GM12878 (cell line): ENCODE measurements around the gene CAPSL. TPM values are rescaled to one million over a fixed set of nuclear protein-coding genes. Genes with fewer than 3 reads are reported as not detected.
A peak's percentile ranks its signal among the peaks of the same experiment; 100 is the strongest.

Experiments
- ATF2 ChIP-seq: IDR thresholded peaks from 2 replicates; pipeline ENCODE4 v1.6.1; 2012; ENCODE audit warnings: low read length, inconsistent platforms
- CREB1 ChIP-seq: IDR thresholded peaks from 2 replicates; pipeline ENCODE4 v1.6.1; 2012; ENCODE audit warnings: low read depth, mild to moderate bottlenecking, inconsistent platforms
- EED ChIP-seq: sonication (generic); IDR thresholded peaks from 2 replicates; pipeline ENCODE4 v1.6.1; 2016; ENCODE audit warnings: antibody characterized with exemption, low read depth
- EP300 ChIP-seq, 2 experiments: fragments of 150-350 bp in 1 of 2; IDR thresholded peaks; 2 replicates each; pipeline ENCODE4 v1.6.1; 2011 to 2012; ENCODE audit warnings: low read depth in 2 of 2, low read length in 2 of 2, borderline replicate concordance in 1 of 2, improper control_type of control experiment in 1 of 2, inconsistent platforms in 1 of 2; ENCODE audit not compliant: control insufficient read depth in 1 of 2
- ETV6 ChIP-seq, 2 experiments: fragments of 450-650 bp in 1 of 2; IDR thresholded peaks in 1 of 2; conservative IDR thresholded peaks in 1 of 2; 2 replicates each; pipeline ENCODE4 v1.6.1; 2014; ENCODE audit warnings: antibody characterized with exemption in 1 of 2, borderline replicate concordance in 1 of 2, low read depth in 1 of 2, mild to moderate bottlenecking in 1 of 2, moderate library complexity in 1 of 2
- GABPA ChIP-seq: IDR thresholded peaks from 2 replicates; pipeline ENCODE4 v1.6.1; 2014; ENCODE audit warnings: antibody characterized with exemption, low read depth, mild to moderate bottlenecking, inconsistent platforms
- IKZF1 ChIP-seq: fragments of 450-650 bp; conservative IDR thresholded peaks from 2 replicates; pipeline ENCODE4 v1.6.1; 2017; ENCODE audit warnings: antibody characterized with exemption, mild to moderate bottlenecking
- IKZF2 ChIP-seq, 2 experiments: fragments of 450-650 bp; IDR thresholded peaks; 2 replicates each; pipeline ENCODE4 v1.6.1; 2017; ENCODE audit warnings: mild to moderate bottlenecking in 2 of 2, moderate library complexity in 2 of 2
- IRF4 ChIP-seq: IDR thresholded peaks from 2 replicates; pipeline ENCODE4 v1.6.1; 2011; ENCODE audit warnings: low read depth, low read length
- NFIC ChIP-seq: IDR thresholded peaks from 2 replicates; pipeline ENCODE4 v1.6.1; 2012; ENCODE audit warnings: low read depth, mild to moderate bottlenecking, inconsistent platforms, low read length, moderate library complexity
- NFYB ChIP-seq: IDR thresholded peaks from 2 replicates; pipeline ENCODE4 v1.6.1; 2011; ENCODE audit warnings: low read depth, mild to moderate bottlenecking, low read length, improper control_type of control experiment, moderate library complexity; ENCODE audit not compliant: insufficient read depth
- NR2C1 ChIP-seq: fragments of 450-650 bp; IDR thresholded peaks from 2 replicates; pipeline ENCODE4 v1.6.1; 2017; ENCODE audit warnings: antibody characterized with exemption, mild to moderate bottlenecking, moderate library complexity
- PKNOX1 ChIP-seq: fragments of 450-650 bp; IDR thresholded peaks from 2 replicates; pipeline ENCODE4 v1.6.1; 2016; ENCODE audit warnings: mild to moderate bottlenecking
- PML ChIP-seq: IDR thresholded peaks from 2 replicates; pipeline ENCODE4 v1.6.1; 2012; ENCODE audit warnings: low read length, inconsistent platforms
- POLR2A ChIP-seq: IDR thresholded peaks from 2 replicates; pipeline ENCODE4 v1.6.1; 2011; ENCODE audit warnings: low read depth, mild to moderate bottlenecking, low read length
- RELA ChIP-seq: fragments of 450-650 bp; IDR thresholded peaks from 2 replicates; pipeline ENCODE4 v1.8.0; 2014; ENCODE audit warnings: borderline replicate concordance; ENCODE audit not compliant: partially characterized antibody
- RELB ChIP-seq: fragments of 450-650 bp; IDR thresholded peaks from 2 replicates; pipeline ENCODE4 v1.6.1; 2017; ENCODE audit warnings: low read depth, mild to moderate bottlenecking, moderate library complexity
- REST ChIP-seq: IDR thresholded peaks from 2 replicates; pipeline ENCODE4 v1.6.1; 2012; ENCODE audit warnings: mild to moderate bottlenecking, low read depth, low read length
- RFX5 ChIP-seq: IDR thresholded peaks from 2 replicates; pipeline ENCODE4 v1.6.1; 2011; ENCODE audit warnings: low read depth, low read length, improper control_type of control experiment
- SMAD5 ChIP-seq: IDR thresholded peaks from 2 replicates; pipeline ENCODE4 v1.6.1; 2016; ENCODE audit warnings: antibody characterized with exemption, low read depth
- TCF3 ChIP-seq: IDR thresholded peaks from 2 replicates; pipeline ENCODE4 v1.6.1; 2012; ENCODE audit warnings: low read depth, mild to moderate bottlenecking, low read length, borderline replicate concordance; ENCODE audit not compliant: insufficient read depth
- WRNIP1 ChIP-seq: IDR thresholded peaks from 2 replicates; pipeline ENCODE4 v1.6.1; 2011; ENCODE audit warnings: low read depth, low read length, improper control_type of control experiment, borderline replicate concordance
- ZSCAN29 ChIP-seq: fragments of 450-650 bp; IDR thresholded peaks from 2 replicates; pipeline ENCODE4 v1.6.1; 2017; ENCODE audit warnings: mild to moderate bottlenecking, moderate library complexity
- polyA plus RNA-seq, 11 experiments: library from polyadenylated mRNA; depleted of rRNA in 4 of 11; unstranded in 6 of 11; stranded (reverse) in 5 of 11; fragments of >200 nt; fragmentation: Nextera tagmentation in 4 of 11; fragmentation: Illumina TruSeq in 1 of 11; extraction: Ambion mirVana in 4 of 11; extraction: Trizol in 1 of 11; gene quantifications; 1 replicate in 1 of 11; 2 replicates in 10 of 11; pipeline versions ENCODE4 v1.2.1 to v1.2.3, GENCODE V29; 2011 to 2016; ENCODE audit warnings: inconsistent platforms in 2 of 11, missing spikeins in 2 of 11, low read depth in 1 of 11
- total RNA-seq, 4 experiments: library from RNA; depleted of rRNA in 3 of 4; stranded (reverse); fragments of >200 nt in 3 of 4; fragmentation: Illumina TruSeq in 1 of 4; extraction: Trizol in 1 of 4; gene quantifications; 2 replicates each; pipeline versions ENCODE4 v1.2.1 to v1.2.3, GENCODE V29; 2013 to 2021

Gene CAPSL
- total and polyA plus RNA-seq, 10 of the 15 experiments (the other 5 are each of a cell fraction or from before 2014, with no cell fraction given) = 0.19 to 0.57 (median 0.20) TPM; not detected in 7

- TF ChIP-seq REST = no peak
- peak; percentile 55; the same call in 1 of the 2 replicates for TF ChIP-seq IRF4
- TF ChIP-seq TCF3 = no peak
- no peak for TF ChIP-seq POLR2A
- no peak for TF ChIP-seq ZSCAN29
- TF ChIP-seq GABPA = peak; percentile 34; the same call in 1 of the 2 replicates
- TF ChIP-seq RFX5 = no peak
- TF ChIP-seq PML = 0 out of 2 replicates have a peak, but pooled peaks have one; percentile 21
- peak; percentile 53; the same call in 1 of the 2 replicates for TF ChIP-seq RELB
- TF ChIP-seq NFYB = no peak
- no peak for TF ChIP-seq SMAD5
- TF ChIP-seq PKNOX1 = peak; percentile 39; the same call in 1 of the 2 replicates
- TF ChIP-seq CREB1 = peak; percentile 91
- no peak for TF ChIP-seq NR2C1
- TF ChIP-seq NFIC = peak; percentile 65
- TF ChIP-seq RELA = no peak
- peak; percentile 82 for TF ChIP-seq ATF2
- peak; percentile 55 to 79; a peak in 2 of 4 replicates for TF ChIP-seq EP300 (IDR thresholded peaks at IDR 0.05; ENCODE audit: borderline replicate concordance in 1 of 2, control insufficient read depth in 1 of 2, low read depth in 2 of 2, low read length in 2 of 2)
- TF ChIP-seq EED = peak; percentile 81
- TF ChIP-seq ETV6 (conservative IDR thresholded peaks at IDR 0.05 in 1 of 2, IDR thresholded peaks at IDR 0.05 in 1 of 2; ENCODE audit: borderline replicate concordance in 1 of 2, low read depth in 1 of 2) = peak in 1 of 2 experiments; percentile 90; a peak in 2 of 4 replicates
- peak in 1 of 2 experiments; percentile 67 for TF ChIP-seq IKZF2 (IDR thresholded peaks at IDR 0.05)
- no peak; the same call in none of the 2 replicates for TF ChIP-seq IKZF1
- TF ChIP-seq WRNIP1 = no peak
These were observed 33.8 kb downstream of the CAPSL start (continued) for GRCh38 chr5:35904443-35905132.
